ENCODE data around the gene ETV3L. TPM values are rescaled to one million over a fixed set of nuclear protein-coding genes. Genes with fewer than 3 reads are reported as not detected.

ETV3L gene
- total and polyA plus RNA-seq, 2 donors (not counting 1 experiment from before 2014, with no cell fraction given) = not detected

- Histone ChIP-seq H3K9me3 (ENCODE audit: control insufficient read depth, insufficient read depth, low read depth, low read length) (no peaks in the 10 kb centered on the region), H3K36me3 (ENCODE audit: control insufficient read depth, insufficient read depth, low read length) (no peaks in the 10 kb centered on the region), H2AFZ (ENCODE audit: low read length) (no peak overlapping the region), H3K4me1 (ENCODE audit: control insufficient read depth, extremely low read depth, insufficient read depth, low read length) (no peaks in the 10 kb centered on the region), H3K9ac (ENCODE audit: insufficient read depth, low read length) (no peak overlapping the region), H4K20me1 (ENCODE audit: control insufficient read depth, extremely low read depth, insufficient read depth, low read length) (no peaks in the 10 kb centered on the region), H3K27ac (ENCODE audit: insufficient read depth, low read length) (no peak overlapping the region), H3K4me3 (replicated peaks in 1 of 4; ENCODE audit: control extremely low read depth in 1 of 4, insufficient read depth in 1 of 4, low read depth in 3 of 4, low read length in 4 of 4) (no peak overlapping the region), H3K79me2 (ENCODE audit: control insufficient read depth, insufficient read depth, low read length) (no peaks in the 10 kb centered on the region), H3K4me2 (ENCODE audit: extremely low read depth, insufficient read depth, low read length) (no peak overlapping the region), H3K27me3 (ENCODE audit: control insufficient read depth, insufficient read depth, low read length) (peaks cover 2% of the 10 kb centered on the region)
- no peak for DNase-seq (ENCODE audit: low read depth in 2 of 2)
- TF ChIP-seq CTCF (conservative IDR thresholded peaks at IDR 0.05 in 1 of 2, IDR thresholded peaks at IDR 0.05 in 1 of 2; ENCODE audit: low read depth in 1 of 2, low read length in 2 of 2) (no peak), EZH2 (IDR thresholded peaks at IDR 0.05; ENCODE audit: low read length, missing control alignments) (no peak)
These were observed 7.8 kb downstream of the ETV3L start for GRCh38 chr1:157091668-157092273.

GRCh38 chr1:157091186-157091585 is 8.4 kb downstream of the ETV3L start:
- Histone ChIP-seq H3K27ac (ENCODE audit: insufficient read depth, low read length) (no peak overlapping the region), H3K27me3 (ENCODE audit: control insufficient read depth, insufficient read depth, low read length) (peaks cover 2% of the 10 kb centered on the region), H2AFZ (ENCODE audit: low read length) (no peak overlapping the region), H4K20me1 (ENCODE audit: control insufficient read depth, extremely low read depth, insufficient read depth, low read length) (no peaks in the 10 kb centered on the region), H3K4me3 (replicated peaks in 1 of 4; ENCODE audit: control extremely low read depth in 1 of 4, insufficient read depth in 1 of 4, low read depth in 3 of 4, low read length in 4 of 4) (no peak overlapping the region), H3K4me2 (ENCODE audit: extremely low read depth, insufficient read depth, low read length) (no peak overlapping the region), H3K36me3 (ENCODE audit: control insufficient read depth, insufficient read depth, low read length) (no peaks in the 10 kb centered on the region), H3K9ac (ENCODE audit: insufficient read depth, low read length) (no peak overlapping the region), H3K79me2 (ENCODE audit: control insufficient read depth, insufficient read depth, low read length) (no peaks in the 10 kb centered on the region), H3K4me1 (ENCODE audit: control insufficient read depth, extremely low read depth, insufficient read depth, low read length) (no peaks in the 10 kb centered on the region), H3K9me3 (ENCODE audit: control insufficient read depth, insufficient read depth, low read depth, low read length) (no peaks in the 10 kb centered on the region)
- no peak for DNase-seq (ENCODE audit: low read depth in 2 of 2)
- TF ChIP-seq CTCF (conservative IDR thresholded peaks at IDR 0.05 in 1 of 2, IDR thresholded peaks at IDR 0.05 in 1 of 2; ENCODE audit: low read depth in 1 of 2, low read length in 2 of 2) (no peak), EZH2 (IDR thresholded peaks at IDR 0.05; ENCODE audit: low read length, missing control alignments) (no peak)

GRCh38 chr1:157090771-157091170 is 8.8 kb downstream of the ETV3L start:
- Histone ChIP-seq H3K27me3 (ENCODE audit: control insufficient read depth, insufficient read depth, low read length) (peaks cover 2% of the 10 kb centered on the region), H3K9ac (ENCODE audit: insufficient read depth, low read length) (no peak overlapping the region), H3K9me3 (ENCODE audit: control insufficient read depth, insufficient read depth, low read depth, low read length) (no peaks in the 10 kb centered on the region), H3K27ac (ENCODE audit: insufficient read depth, low read length) (no peak overlapping the region), H3K79me2 (ENCODE audit: control insufficient read depth, insufficient read depth, low read length) (no peaks in the 10 kb centered on the region), H2AFZ (ENCODE audit: low read length) (no peak overlapping the region), H3K4me3 (replicated peaks in 1 of 4; ENCODE audit: control extremely low read depth in 1 of 4, insufficient read depth in 1 of 4, low read depth in 3 of 4, low read length in 4 of 4) (no peak overlapping the region), H3K36me3 (ENCODE audit: control insufficient read depth, insufficient read depth, low read length) (no peaks in the 10 kb centered on the region), H3K4me1 (ENCODE audit: control insufficient read depth, extremely low read depth, insufficient read depth, low read length) (no peaks in the 10 kb centered on the region), H3K4me2 (ENCODE audit: extremely low read depth, insufficient read depth, low read length) (no peak overlapping the region), H4K20me1 (ENCODE audit: control insufficient read depth, extremely low read depth, insufficient read depth, low read length) (no peaks in the 10 kb centered on the region)
- TF ChIP-seq CTCF (conservative IDR thresholded peaks at IDR 0.05 in 1 of 2, IDR thresholded peaks at IDR 0.05 in 1 of 2; ENCODE audit: low read depth in 1 of 2, low read length in 2 of 2) (no peak), EZH2 (IDR thresholded peaks at IDR 0.05; ENCODE audit: low read length, missing control alignments) (no peak)
- DNase-seq (ENCODE audit: low read depth in 2 of 2) = no peak
